Natural killer cell (primary cell): Measurements from ENCODE around the gene OSTF1. TPM values are rescaled to one million over a fixed set of nuclear protein-coding genes. Genes with fewer than 3 reads are reported as not detected.

Experiments
- ATAC-seq, 3 donors: fragments of 150-1000 bp in 2 of 3; fragments of 200-7000 bp in 1 of 3; cut with Tn5 transposase; 1 replicate in 1 of 3; 2 replicates in 2 of 3; pipeline ENCODE4 v1.10.0; 2021; ENCODE audit warnings: mild to moderate bottlenecking in 2 of 3, moderate library complexity in 2 of 3
- DNase-seq, 2 donors: peaks; one replicate each; pipeline versions ENCODE4 v3.0.0 to v3.0.0-alpha.2; 2013 to 2021; ENCODE audit warnings: mixed read lengths in 1 of 2
- H3K27ac ChIP-seq: one replicate; pipeline ENCODE4 v1.5.1; 2013; ENCODE audit warnings: mild to moderate bottlenecking, low read length
- H3K27me3 ChIP-seq: one replicate; pipeline ENCODE4 v1.6.1; 2013; ENCODE audit warnings: low read length; ENCODE audit not compliant: control insufficient read depth, insufficient read depth
- H3K36me3 ChIP-seq: one replicate; pipeline ENCODE4 v1.6.1; 2013; ENCODE audit warnings: low read length; ENCODE audit not compliant: control insufficient read depth, insufficient read depth
- H3K4me1 ChIP-seq: one replicate; pipeline ENCODE4 v1.6.1; 2013; ENCODE audit warnings: low read length; ENCODE audit not compliant: control insufficient read depth, insufficient read depth
- H3K4me3 ChIP-seq: one replicate; pipeline ENCODE4 v1.5.1; 2013; ENCODE audit warnings: low read length
- H3K9me3 ChIP-seq: one replicate; pipeline ENCODE4 v1.6.1; 2013; ENCODE audit warnings: low read length; ENCODE audit not compliant: control insufficient read depth, insufficient read depth
- H3K27ac Mint-ChIP-seq, 2 donors: one replicate each; pipeline ENCODE4 v1.8.0; 2022; ENCODE audit warnings: mild to moderate bottlenecking in 2 of 2, mixed read lengths in 2 of 2, moderate library complexity in 1 of 2
- H3K27me3 Mint-ChIP-seq, 2 donors: one replicate each; pipeline ENCODE4 v1.8.0; 2022; ENCODE audit warnings: low read depth in 2 of 2, mixed read lengths in 2 of 2
- H3K36me3 Mint-ChIP-seq: one replicate; pipeline ENCODE4 v1.8.0; 2022; ENCODE audit warnings: mixed read lengths
- H3K4me1 Mint-ChIP-seq, 2 donors: one replicate each; pipeline ENCODE4 v1.8.0; 2022; ENCODE audit warnings: mixed read lengths in 2 of 2
- H3K4me3 Mint-ChIP-seq: one replicate; pipeline ENCODE4 v1.8.0; 2022; ENCODE audit warnings: mild to moderate bottlenecking, moderate library complexity, mixed read lengths
- H3K9me3 Mint-ChIP-seq, 2 donors: one replicate each; pipeline ENCODE4 v1.8.0; 2022; ENCODE audit warnings: mixed read lengths in 2 of 2
- CTCF ChIP-seq: fragments of 200-600 bp; IDR thresholded peaks from one replicate; pipeline ENCODE4 v1.8.0; 2022; ENCODE audit warnings: antibody characterized with exemption
- WGBS: methylation state at CpG from one replicate; pipeline ENCODE4 v1.1.7; 2013; ENCODE audit warnings: missing lambda C conversion rate; ENCODE audit not compliant: insufficient coverage; 5-methylcytosine and 5-hydroxymethylcytosine counted together
- intact Hi-C: fragments of 100-400 bp; cut with micrococcal nuclease; formaldehyde crosslinking; loops from one replicate; pipeline ENCODE4 v1.14.2; 2022
- total RNA-seq, 4 donors: library from RNA; stranded (reverse); fragments of 120-200 nt in 1 of 4; gene quantifications; one replicate each; pipeline versions ENCODE4 v1.2.3 to v1.2.4, GENCODE V29; 2013 to 2022

Gene OSTF1
- total RNA-seq, 3 donors from 2014 or later (not counting 1 experiment from before 2014, with no cell fraction given): 140 to 187 (median 177) TPM

DNA sequence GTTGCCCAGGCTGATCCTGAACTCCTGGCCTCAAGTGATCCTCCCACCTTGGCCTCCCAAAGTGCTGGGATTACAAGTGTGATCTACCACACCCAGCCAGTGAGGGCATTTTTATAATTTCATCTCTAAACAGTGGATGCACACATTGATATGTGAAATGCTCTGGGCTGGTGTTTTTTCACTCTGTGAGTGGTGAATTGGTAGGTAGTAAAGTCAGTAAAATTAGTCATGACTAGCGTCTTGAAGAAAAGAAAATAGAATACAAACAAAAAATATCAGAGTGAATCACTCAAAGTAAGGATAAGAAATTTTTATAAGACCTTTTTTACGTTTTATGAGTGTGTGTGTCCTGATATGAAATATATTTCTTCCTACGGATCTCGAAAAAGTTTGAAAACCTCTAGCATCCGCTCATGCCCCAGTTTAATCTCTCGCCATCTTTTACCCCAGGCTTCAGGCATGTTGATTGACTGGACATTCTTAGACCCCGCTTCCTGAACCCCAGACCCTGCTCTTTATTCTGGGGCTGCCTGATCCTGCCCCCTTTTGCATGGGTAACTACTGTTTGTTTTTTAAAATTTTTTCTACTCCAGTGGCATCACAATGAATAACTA lies 14.0 kb downstream of the OSTF1 start:
- ATAC-seq (peak; percentile 43 to 65 (median 58)), DNase-seq (no peak)
- Histone ChIP-seq H3K36me3 (peaks cover 8% of the 10 kb centered on the region), H3K27ac (peak overlapping the region; percentile 57), H3K4me1 (peaks cover 67% of the 10 kb centered on the region), H3K9me3 (no peaks in the 10 kb centered on the region), H3K27me3 (no peaks in the 10 kb centered on the region), H3K4me3 (no peak overlapping the region)
- 59% methylated on average over 5 of the region's 7 CpGs for WGBS
- peaks cover 76 to 77% of the 10 kb centered on the region in 2 donors for H3K4me1 Mint-ChIP-seq
- intact Hi-C loops: no loop called here
- H3K27ac Mint-ChIP-seq: peak overlapping the region; percentile 95 to 96
- H3K36me3 Mint-ChIP-seq: peaks cover 6% of the 10 kb centered on the region
- H3K27me3 Mint-ChIP-seq: no peaks in the 10 kb centered on the region
- H3K4me3 Mint-ChIP-seq: peak overlapping the region; percentile 87
- no peaks in the 10 kb centered on the region for H3K9me3 Mint-ChIP-seq
- TF ChIP-seq CTCF: no peak

- H3K27ac Mint-ChIP-seq: peak overlapping the region; percentile 95 to 96
- H3K4me3 Mint-ChIP-seq: peak overlapping the region; percentile 74
- Histone ChIP-seq H3K36me3 (peaks cover 4% of the 10 kb centered on the region), H3K9me3 (no peaks in the 10 kb centered on the region), H3K4me1 (peaks cover 67% of the 10 kb centered on the region), H3K27ac (peak overlapping the region; percentile 32), H3K4me3 (no peak overlapping the region), H3K27me3 (no peaks in the 10 kb centered on the region)
- WGBS: 71% methylated on average over 3 of the region's 3 CpGs
- intact Hi-C loops: loop anchor here (1.0 to 5.0 kb wide), 2 partner anchors 14 to 43 kb away; no protein-coding TSS in a partner anchor
- TF ChIP-seq CTCF: no peak
- ATAC-seq (peak; percentile 37 to 63 (median 59)), DNase-seq (no peak)
- H3K4me1 Mint-ChIP-seq: peaks cover 71 to 78% of the 10 kb centered on the region in 2 donors
- H3K36me3 Mint-ChIP-seq: peaks cover 6% of the 10 kb centered on the region
- H3K9me3 Mint-ChIP-seq: no peaks in the 10 kb centered on the region
- no peaks in the 10 kb centered on the region for H3K27me3 Mint-ChIP-seq
Measured at GRCh38 chr9:75104607-75105006, 16.3 kb downstream of the OSTF1 start.

DNA sequence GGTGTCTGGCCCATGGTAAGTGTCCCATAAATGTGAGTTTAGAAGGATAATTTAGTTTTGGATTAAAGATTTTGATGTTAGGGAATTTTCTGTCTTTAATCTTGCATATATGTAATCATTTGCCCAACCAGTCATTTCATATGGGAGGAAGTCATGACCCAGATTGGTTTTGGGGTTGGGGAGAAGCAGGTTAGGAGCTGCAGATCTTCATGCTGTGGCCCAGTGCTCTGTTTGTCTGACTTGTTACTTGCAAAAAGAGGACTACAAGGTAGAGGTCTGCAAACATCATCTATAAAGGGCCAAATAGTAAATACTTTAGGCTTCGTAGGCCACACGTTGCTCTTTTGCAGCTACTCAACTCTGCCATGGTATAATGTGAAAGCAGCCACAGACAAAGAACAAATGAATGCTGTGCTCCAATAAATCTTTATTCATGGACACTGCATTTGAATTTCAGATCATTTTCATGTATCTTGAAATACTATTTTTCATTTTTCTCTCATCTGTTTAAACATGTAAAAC lies 16.8 kb downstream of the OSTF1 start:
- Histone ChIP-seq H3K36me3 (peaks cover 4% of the 10 kb centered on the region), H3K9me3 (no peaks in the 10 kb centered on the region), H3K27me3 (no peaks in the 10 kb centered on the region), H3K4me3 (no peak overlapping the region), H3K27ac (peak overlapping the region; percentile 32), H3K4me1 (peaks cover 66% of the 10 kb centered on the region)
- Mint-ChIP-seq H3K27me3 (no peaks in the 10 kb centered on the region), H3K4me3 (peak overlapping the region; percentile 74), H3K27ac (peak overlapping the region; percentile 95 to 96), H3K4me1 (peaks cover 70 to 78% of the 10 kb centered on the region in 2 donors), H3K36me3 (peaks cover 6% of the 10 kb centered on the region), H3K9me3 (no peaks in the 10 kb centered on the region)
- peak in 1 of 2 donors; percentile 35 for DNase-seq
- intact Hi-C loops: loop anchor here (5.0 kb wide), 1 partner anchor 42 kb away; no protein-coding TSS in a partner anchor
- ATAC-seq: peak in 1 of 3 donors; percentile 45
- WGBS: 16% methylated on average over 2 of the region's 2 CpGs
- no peak for TF ChIP-seq CTCF
